Measurements from ENCODE around the gene BTBD9. TPM values are rescaled to one million over a fixed set of nuclear protein-coding genes. Genes with fewer than 3 reads are reported as not detected.

The BTBD9 gene
- total RNA-seq, 1 donor from 2014 or later: 17.2 TPM

DNA sequence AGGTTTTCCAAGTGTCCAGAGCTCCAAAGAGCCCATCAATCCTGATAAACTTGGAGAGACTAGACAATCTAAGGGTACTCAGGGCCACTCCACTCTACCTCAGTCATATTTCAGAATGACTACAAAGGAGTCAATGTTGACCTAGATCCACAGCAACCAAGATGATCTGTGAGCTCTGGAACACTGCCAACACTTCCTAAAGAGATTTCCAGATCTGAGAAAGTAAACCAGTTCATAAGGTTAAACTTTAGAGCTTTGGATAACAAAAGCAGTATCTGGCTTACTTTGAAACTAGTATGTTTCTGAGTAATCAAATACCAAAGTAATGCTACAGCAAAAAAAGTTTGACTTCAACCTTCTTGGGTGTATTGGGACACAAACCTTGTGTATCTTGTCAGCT is 122.7 kb downstream of the BTBD9 start:
- H3K4me1 ChIP-seq (ENCODE audit: control insufficient read depth in 3 of 3, insufficient read depth in 3 of 3, low read length in 3 of 3): peaks cover 0 to 3% (median 0%) of the 10 kb centered on the region in 3 donors
- H3K9ac ChIP-seq (ENCODE audit: low read depth in 1 of 3, low read length in 3 of 3): no peak overlapping the region
- no peaks in the 10 kb centered on the region for H3K9me3 ChIP-seq (ENCODE audit: control insufficient read depth in 3 of 3, low read length in 3 of 3)
- H3K27me3 ChIP-seq (ENCODE audit: control insufficient read depth in 3 of 3, insufficient read depth in 3 of 3, low read length in 3 of 3): no peaks in the 10 kb centered on the region
- no peaks in the 10 kb centered on the region for H3K36me3 ChIP-seq (ENCODE audit: control insufficient read depth in 3 of 3, insufficient read depth in 3 of 3, low read length in 3 of 3)
- H3K4me3 ChIP-seq (ENCODE audit: low read length in 3 of 3): no peak overlapping the region
- no peak overlapping the region for H3K27ac ChIP-seq (ENCODE audit: low read depth, low read length)

- Histone ChIP-seq H3K9me3 (ENCODE audit: control insufficient read depth in 3 of 3, low read length in 3 of 3) (no peaks in the 10 kb centered on the region), H3K27me3 (ENCODE audit: control insufficient read depth in 3 of 3, insufficient read depth in 3 of 3, low read length in 3 of 3) (no peaks in the 10 kb centered on the region), H3K4me1 (ENCODE audit: control insufficient read depth in 3 of 3, insufficient read depth in 3 of 3, low read length in 3 of 3) (peaks cover 0 to 7% (median 3%) of the 10 kb centered on the region in 3 donors), H3K27ac (ENCODE audit: low read depth, low read length) (no peak overlapping the region), H3K36me3 (ENCODE audit: control insufficient read depth in 3 of 3, insufficient read depth in 3 of 3, low read length in 3 of 3) (no peaks in the 10 kb centered on the region), H3K9ac (ENCODE audit: low read depth in 1 of 3, low read length in 3 of 3) (no peak overlapping the region), H3K4me3 (ENCODE audit: low read length in 3 of 3) (no peak overlapping the region)
Observed at GRCh38 chr6:38514399-38514798, 125.3 kb downstream of the BTBD9 start.

DNA sequence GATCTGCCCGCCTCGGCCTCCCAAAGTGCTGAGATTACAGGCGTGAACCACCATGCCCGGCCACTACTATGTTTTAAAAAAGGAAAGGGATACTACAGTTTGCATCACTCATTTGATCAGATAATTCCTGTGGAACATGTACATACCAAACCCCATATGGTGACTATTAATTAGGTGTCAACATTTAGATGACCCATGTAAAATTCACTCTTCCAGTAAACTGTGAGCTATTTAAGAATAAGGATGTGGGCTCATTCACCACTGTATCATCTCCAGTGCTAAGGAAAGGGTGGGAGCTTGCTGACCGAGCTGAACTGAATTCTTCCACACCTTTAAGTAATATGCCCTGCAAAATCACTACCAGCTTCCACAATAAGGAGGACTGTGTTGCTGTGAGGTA is 127.5 kb downstream of the BTBD9 start:
- H3K4me1 ChIP-seq (ENCODE audit: control insufficient read depth in 3 of 3, insufficient read depth in 3 of 3, low read length in 3 of 3): peaks cover 9 to 15% (median 10%) of the 10 kb centered on the region in 3 donors
- no peaks in the 10 kb centered on the region for H3K36me3 ChIP-seq (ENCODE audit: control insufficient read depth in 3 of 3, insufficient read depth in 3 of 3, low read length in 3 of 3)
- no peak overlapping the region for H3K27ac ChIP-seq (ENCODE audit: low read depth, low read length)
- H3K9ac ChIP-seq (ENCODE audit: low read depth in 1 of 3, low read length in 3 of 3): no peak overlapping the region
- no peak overlapping the region for H3K4me3 ChIP-seq (ENCODE audit: low read length in 3 of 3)
- no peaks in the 10 kb centered on the region for H3K9me3 ChIP-seq (ENCODE audit: control insufficient read depth in 3 of 3, low read length in 3 of 3)
- no peaks in the 10 kb centered on the region for H3K27me3 ChIP-seq (ENCODE audit: control insufficient read depth in 3 of 3, insufficient read depth in 3 of 3, low read length in 3 of 3)

GRCh38 chr6:38510205-38510604 is 129.5 kb downstream of the BTBD9 start:
- Histone ChIP-seq H3K9me3 (ENCODE audit: control insufficient read depth in 3 of 3, low read length in 3 of 3) (no peaks in the 10 kb centered on the region), H3K9ac (ENCODE audit: low read depth in 1 of 3, low read length in 3 of 3) (no peak overlapping the region), H3K36me3 (ENCODE audit: control insufficient read depth in 3 of 3, insufficient read depth in 3 of 3, low read length in 3 of 3) (no peaks in the 10 kb centered on the region), H3K27me3 (ENCODE audit: control insufficient read depth in 3 of 3, insufficient read depth in 3 of 3, low read length in 3 of 3) (no peaks in the 10 kb centered on the region), H3K4me3 (ENCODE audit: low read length in 3 of 3) (no peak overlapping the region), H3K4me1 (ENCODE audit: control insufficient read depth in 3 of 3, insufficient read depth in 3 of 3, low read length in 3 of 3) (peaks cover 9 to 18% (median 9%) of the 10 kb centered on the region in 3 donors), H3K27ac (ENCODE audit: low read depth, low read length) (no peak overlapping the region)

DNA sequence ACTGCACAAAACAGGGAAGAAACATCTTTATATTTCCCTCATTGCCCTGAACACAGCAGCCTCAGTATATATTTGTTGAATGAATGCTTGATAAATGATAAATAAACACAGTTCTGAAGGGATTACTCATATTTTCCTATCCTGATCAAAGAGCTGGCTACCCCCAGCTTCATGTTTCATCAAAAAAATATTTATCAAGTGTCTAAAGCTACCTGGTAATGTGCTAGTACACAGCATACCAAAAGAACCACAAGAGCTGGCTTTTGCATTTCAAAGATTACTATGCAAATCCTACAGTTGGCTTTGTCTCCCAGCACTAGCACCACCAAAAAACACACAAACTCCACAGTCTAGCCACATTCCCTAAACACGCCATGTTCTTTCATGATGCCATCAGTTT is 130.0 kb downstream of the BTBD9 start:
- peaks cover 9 to 18% (median 9%) of the 10 kb centered on the region in 3 donors for H3K4me1 ChIP-seq (ENCODE audit: control insufficient read depth in 3 of 3, insufficient read depth in 3 of 3, low read length in 3 of 3)
- H3K4me3 ChIP-seq (ENCODE audit: low read length in 3 of 3): no peak overlapping the region
- no peaks in the 10 kb centered on the region for H3K9me3 ChIP-seq (ENCODE audit: control insufficient read depth in 3 of 3, low read length in 3 of 3)
- no peaks in the 10 kb centered on the region for H3K27me3 ChIP-seq (ENCODE audit: control insufficient read depth in 3 of 3, insufficient read depth in 3 of 3, low read length in 3 of 3)
- H3K9ac ChIP-seq (ENCODE audit: low read depth in 1 of 3, low read length in 3 of 3): no peak overlapping the region
- H3K36me3 ChIP-seq (ENCODE audit: control insufficient read depth in 3 of 3, insufficient read depth in 3 of 3, low read length in 3 of 3): no peaks in the 10 kb centered on the region
- no peak overlapping the region for H3K27ac ChIP-seq (ENCODE audit: low read depth, low read length)

GRCh38 chr6:38508894-38509293 is 130.8 kb downstream of the BTBD9 start:
- H3K27ac ChIP-seq (ENCODE audit: low read depth, low read length): no peak overlapping the region
- H3K27me3 ChIP-seq (ENCODE audit: control insufficient read depth in 3 of 3, insufficient read depth in 3 of 3, low read length in 3 of 3): no peaks in the 10 kb centered on the region
- peaks cover 9 to 20% (median 11%) of the 10 kb centered on the region in 3 donors for H3K4me1 ChIP-seq (ENCODE audit: control insufficient read depth in 3 of 3, insufficient read depth in 3 of 3, low read length in 3 of 3)
- H3K36me3 ChIP-seq (ENCODE audit: control insufficient read depth in 3 of 3, insufficient read depth in 3 of 3, low read length in 3 of 3): no peaks in the 10 kb centered on the region
- H3K9ac ChIP-seq (ENCODE audit: low read depth in 1 of 3, low read length in 3 of 3): no peak overlapping the region
- no peak overlapping the region for H3K4me3 ChIP-seq (ENCODE audit: low read length in 3 of 3)
- no peaks in the 10 kb centered on the region for H3K9me3 ChIP-seq (ENCODE audit: control insufficient read depth in 3 of 3, low read length in 3 of 3)

- no peak overlapping the region for H3K4me3 ChIP-seq (ENCODE audit: low read length in 3 of 3)
- H3K9ac ChIP-seq (ENCODE audit: low read depth in 1 of 3, low read length in 3 of 3): no peak overlapping the region
- peaks cover 13 to 26% (median 14%) of the 10 kb centered on the region in 3 donors for H3K4me1 ChIP-seq (ENCODE audit: control insufficient read depth in 3 of 3, insufficient read depth in 3 of 3, low read length in 3 of 3)
- no peaks in the 10 kb centered on the region for H3K9me3 ChIP-seq (ENCODE audit: control insufficient read depth in 3 of 3, low read length in 3 of 3)
- H3K27ac ChIP-seq (ENCODE audit: low read depth, low read length): no peak overlapping the region
- no peaks in the 10 kb centered on the region for H3K36me3 ChIP-seq (ENCODE audit: control insufficient read depth in 3 of 3, insufficient read depth in 3 of 3, low read length in 3 of 3)
- no peaks in the 10 kb centered on the region for H3K27me3 ChIP-seq (ENCODE audit: control insufficient read depth in 3 of 3, insufficient read depth in 3 of 3, low read length in 3 of 3)
Observed at GRCh38 chr6:38508286-38508685, 131.4 kb downstream of the BTBD9 start.

GRCh38 chr6:38507173-38507572 is 132.6 kb downstream of the BTBD9 start:
- no peaks in the 10 kb centered on the region for H3K9me3 ChIP-seq (ENCODE audit: control insufficient read depth in 3 of 3, low read length in 3 of 3)
- H3K27ac ChIP-seq (ENCODE audit: low read depth, low read length): no peak overlapping the region
- no peaks in the 10 kb centered on the region for H3K27me3 ChIP-seq (ENCODE audit: control insufficient read depth in 3 of 3, insufficient read depth in 3 of 3, low read length in 3 of 3)
- H3K9ac ChIP-seq (ENCODE audit: low read depth in 1 of 3, low read length in 3 of 3): no peak overlapping the region
- H3K4me1 ChIP-seq (ENCODE audit: control insufficient read depth in 3 of 3, insufficient read depth in 3 of 3, low read length in 3 of 3): peaks cover 13 to 34% (median 14%) of the 10 kb centered on the region in 3 donors
- no peaks in the 10 kb centered on the region for H3K36me3 ChIP-seq (ENCODE audit: control insufficient read depth in 3 of 3, insufficient read depth in 3 of 3, low read length in 3 of 3)
- no peak overlapping the region for H3K4me3 ChIP-seq (ENCODE audit: low read length in 3 of 3)

DNA sequence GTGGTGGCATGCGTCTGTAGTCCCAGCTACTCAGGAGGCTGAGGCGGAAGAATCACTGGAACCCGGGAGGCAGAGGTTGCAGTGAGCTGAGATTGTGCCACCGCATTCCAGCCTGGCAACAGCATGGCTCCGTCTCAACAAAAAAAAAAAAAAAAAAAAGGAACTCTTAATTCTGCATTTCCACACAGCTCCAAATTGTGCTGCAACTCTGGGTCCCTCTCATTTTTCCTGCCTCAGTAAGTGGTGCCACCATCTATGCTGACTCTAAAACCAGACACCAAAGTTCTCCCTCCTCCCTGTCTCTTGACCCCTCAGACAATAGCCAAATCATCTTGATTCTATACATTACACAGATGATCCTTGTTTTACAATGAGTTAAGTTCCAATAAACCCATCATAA is 133.9 kb downstream of the BTBD9 start:
- Histone ChIP-seq H3K36me3 (ENCODE audit: control insufficient read depth in 3 of 3, insufficient read depth in 3 of 3, low read length in 3 of 3) (no peaks in the 10 kb centered on the region), H3K27ac (ENCODE audit: low read depth, low read length) (no peak overlapping the region), H3K9ac (ENCODE audit: low read depth in 1 of 3, low read length in 3 of 3) (no peak overlapping the region), H3K4me3 (ENCODE audit: low read length in 3 of 3) (no peak overlapping the region), H3K27me3 (ENCODE audit: control insufficient read depth in 3 of 3, insufficient read depth in 3 of 3, low read length in 3 of 3) (no peaks in the 10 kb centered on the region), H3K4me1 (ENCODE audit: control insufficient read depth in 3 of 3, insufficient read depth in 3 of 3, low read length in 3 of 3) (peaks cover 13 to 34% (median 14%) of the 10 kb centered on the region in 3 donors), H3K9me3 (ENCODE audit: control insufficient read depth in 3 of 3, low read length in 3 of 3) (no peaks in the 10 kb centered on the region)

DNA sequence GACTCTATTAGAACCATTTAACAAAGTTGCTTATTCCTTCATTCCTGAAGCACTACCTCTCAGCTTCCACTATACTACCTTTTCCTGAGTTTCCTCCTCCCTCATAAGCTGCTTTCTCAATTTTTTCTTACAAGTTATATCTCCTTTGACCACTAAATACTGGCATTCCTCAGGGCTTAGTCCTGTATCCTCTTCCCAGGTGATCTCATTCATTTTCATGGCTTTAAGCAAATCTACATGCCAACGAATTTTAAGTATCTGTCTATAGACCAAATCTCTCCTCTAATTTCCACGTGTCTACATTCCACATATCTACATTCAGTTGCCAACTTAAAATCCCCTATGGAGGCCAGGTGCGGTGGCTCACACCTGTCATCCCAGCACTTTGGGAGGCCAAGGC is 134.7 kb downstream of the BTBD9 start:
- Histone ChIP-seq H3K4me3 (ENCODE audit: low read length in 3 of 3) (no peak overlapping the region), H3K27me3 (ENCODE audit: control insufficient read depth in 3 of 3, insufficient read depth in 3 of 3, low read length in 3 of 3) (no peaks in the 10 kb centered on the region), H3K9ac (ENCODE audit: low read depth in 1 of 3, low read length in 3 of 3) (no peak overlapping the region), H3K27ac (ENCODE audit: low read depth, low read length) (no peak overlapping the region), H3K4me1 (ENCODE audit: control insufficient read depth in 3 of 3, insufficient read depth in 3 of 3, low read length in 3 of 3) (peaks cover 13 to 32% (median 14%) of the 10 kb centered on the region in 3 donors), H3K9me3 (ENCODE audit: control insufficient read depth in 3 of 3, low read length in 3 of 3) (no peaks in the 10 kb centered on the region), H3K36me3 (ENCODE audit: control insufficient read depth in 3 of 3, insufficient read depth in 3 of 3, low read length in 3 of 3) (no peaks in the 10 kb centered on the region)

All from skeletal muscle tissue (tissue), 4 donors.